ENCODE data around the gene GPR146. TPM values are rescaled to one million over a fixed set of nuclear protein-coding genes. Genes with fewer than 3 reads are reported as not detected.
A peak's percentile ranks its signal among the peaks of the same experiment; 100 is the strongest.

GPR146 gene
- total and polyA plus RNA-seq, 2 donors from 2014 or later = 7.6 to 10.3 TPM

- peaks cover 0 to 2% (median 0%) of the 10 kb centered on the region in 3 donors for H3K36me3 ChIP-seq (ENCODE audit: control insufficient read depth in 2 of 3, insufficient read depth in 3 of 3, low read length in 3 of 3)
- FAIRE-seq (no peak), DNase-seq (peak in 1 of 5 donors; percentile 65)
- H3K27ac ChIP-seq (ENCODE audit: low read depth in 2 of 2, low read length in 2 of 2) = no peak overlapping the region
- no peak overlapping the region for H3K4me3 ChIP-seq (ENCODE audit: low read length in 3 of 3)
- H3K9me3 ChIP-seq (ENCODE audit: control insufficient read depth in 2 of 3, insufficient read depth in 1 of 3, low read length in 3 of 3) = no peaks in the 10 kb centered on the region
- peaks cover 0 to 3% (median 0%) of the 10 kb centered on the region in 3 donors for H3K4me1 ChIP-seq (ENCODE audit: control insufficient read depth in 2 of 3, insufficient read depth in 2 of 3, low read depth in 1 of 3, low read length in 3 of 3)
- H3K9ac ChIP-seq (ENCODE audit: low read length in 3 of 3) = no peak overlapping the region
- intact Hi-C loops (cut with DNase I) = no loop called here
- H3K27me3 ChIP-seq (ENCODE audit: control insufficient read depth, insufficient read depth, low read length) = no peaks in the 10 kb centered on the region
- TF ChIP-seq CTCF (IDR thresholded peaks at IDR 0.05; ENCODE audit: borderline replicate concordance, extremely low read depth, insufficient read depth) = no peak
Measured at GRCh38 chr7:1021366-1021765, 23.0 kb upstream of the GPR146 start.

- TF ChIP-seq CTCF (IDR thresholded peaks at IDR 0.05; ENCODE audit: borderline replicate concordance, extremely low read depth, insufficient read depth) = no peak
- H3K27ac ChIP-seq (ENCODE audit: low read depth in 2 of 2, low read length in 2 of 2) = no peak overlapping the region
- no peak overlapping the region for H3K4me3 ChIP-seq (ENCODE audit: low read length in 3 of 3)
- peaks cover 0 to 8% (median 0%) of the 10 kb centered on the region in 3 donors for H3K4me1 ChIP-seq (ENCODE audit: control insufficient read depth in 2 of 3, insufficient read depth in 2 of 3, low read depth in 1 of 3, low read length in 3 of 3)
- FAIRE-seq (no peak), DNase-seq (peak in 1 of 5 donors; percentile 71)
- H3K9ac ChIP-seq (ENCODE audit: low read length in 3 of 3) = no peak overlapping the region
- intact Hi-C loops (cut with DNase I) = no loop called here
- H3K27me3 ChIP-seq (ENCODE audit: control insufficient read depth, insufficient read depth, low read length) = no peaks in the 10 kb centered on the region
- H3K36me3 ChIP-seq (ENCODE audit: control insufficient read depth in 2 of 3, insufficient read depth in 3 of 3, low read length in 3 of 3) = peaks cover 0 to 2% (median 0%) of the 10 kb centered on the region in 3 donors
- H3K9me3 ChIP-seq (ENCODE audit: control insufficient read depth in 2 of 3, insufficient read depth in 1 of 3, low read length in 3 of 3) = no peaks in the 10 kb centered on the region
Measured at GRCh38 chr7:1021931-1022330, 22.4 kb upstream of the GPR146 start.

DNA sequence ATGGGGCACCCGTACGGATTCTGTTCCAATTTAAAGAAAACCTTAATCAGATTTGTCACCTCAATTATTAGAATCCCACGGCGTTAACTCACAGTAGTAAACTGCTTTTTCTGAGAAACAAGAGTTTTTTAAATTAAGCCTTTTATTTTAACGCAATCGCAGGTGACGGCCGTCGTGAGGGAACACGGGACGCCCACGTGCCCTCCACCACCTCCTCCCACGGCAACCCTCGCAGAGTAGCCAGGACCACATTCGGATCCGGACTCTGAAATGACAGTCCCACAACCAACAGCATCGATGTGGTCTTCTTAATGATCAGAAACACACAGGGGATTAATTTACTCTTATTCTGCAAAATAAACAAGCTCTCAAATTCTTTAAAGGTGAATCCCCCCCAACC, 22.0 kb upstream of the GPR146 start:
- peaks cover 0 to 11% (median 0%) of the 10 kb centered on the region in 3 donors for H3K4me1 ChIP-seq (ENCODE audit: control insufficient read depth in 2 of 3, insufficient read depth in 2 of 3, low read depth in 1 of 3, low read length in 3 of 3)
- DNase-seq = peak in 1 of 5 donors; percentile 32
- no peak overlapping the region for H3K27ac ChIP-seq (ENCODE audit: low read depth in 2 of 2, low read length in 2 of 2)
- TF ChIP-seq CTCF (IDR thresholded peaks at IDR 0.05; ENCODE audit: borderline replicate concordance, extremely low read depth, insufficient read depth) = no peak
- intact Hi-C loops (cut with DNase I) = no loop called here
- H3K27me3 ChIP-seq (ENCODE audit: control insufficient read depth, insufficient read depth, low read length) = no peaks in the 10 kb centered on the region
- H3K9ac ChIP-seq (ENCODE audit: low read length in 3 of 3) = no peak overlapping the region
- FAIRE-seq = no peak
- no peak overlapping the region for H3K4me3 ChIP-seq (ENCODE audit: low read length in 3 of 3)
- peaks cover 0 to 2% (median 0%) of the 10 kb centered on the region in 3 donors for H3K36me3 ChIP-seq (ENCODE audit: control insufficient read depth in 2 of 3, insufficient read depth in 3 of 3, low read length in 3 of 3)
- H3K9me3 ChIP-seq (ENCODE audit: control insufficient read depth in 2 of 3, insufficient read depth in 1 of 3, low read length in 3 of 3) = no peaks in the 10 kb centered on the region

All from kidney (tissue), 14 donors.